GM19193 (cell line): Measurements from ENCODE around the gene ADAMTS13.
A peak's percentile ranks its signal among the peaks of the same experiment; 100 is the strongest.

Experiments
- POLR2A ChIP-seq: IDR thresholded peaks from 4 replicates; pipeline ENCODE4 v1.6.1; 2011; ENCODE audit not compliant: insufficient read depth, insufficient read length; ENCODE audit errors: extremely low read depth

Gene ADAMTS13

DNA sequence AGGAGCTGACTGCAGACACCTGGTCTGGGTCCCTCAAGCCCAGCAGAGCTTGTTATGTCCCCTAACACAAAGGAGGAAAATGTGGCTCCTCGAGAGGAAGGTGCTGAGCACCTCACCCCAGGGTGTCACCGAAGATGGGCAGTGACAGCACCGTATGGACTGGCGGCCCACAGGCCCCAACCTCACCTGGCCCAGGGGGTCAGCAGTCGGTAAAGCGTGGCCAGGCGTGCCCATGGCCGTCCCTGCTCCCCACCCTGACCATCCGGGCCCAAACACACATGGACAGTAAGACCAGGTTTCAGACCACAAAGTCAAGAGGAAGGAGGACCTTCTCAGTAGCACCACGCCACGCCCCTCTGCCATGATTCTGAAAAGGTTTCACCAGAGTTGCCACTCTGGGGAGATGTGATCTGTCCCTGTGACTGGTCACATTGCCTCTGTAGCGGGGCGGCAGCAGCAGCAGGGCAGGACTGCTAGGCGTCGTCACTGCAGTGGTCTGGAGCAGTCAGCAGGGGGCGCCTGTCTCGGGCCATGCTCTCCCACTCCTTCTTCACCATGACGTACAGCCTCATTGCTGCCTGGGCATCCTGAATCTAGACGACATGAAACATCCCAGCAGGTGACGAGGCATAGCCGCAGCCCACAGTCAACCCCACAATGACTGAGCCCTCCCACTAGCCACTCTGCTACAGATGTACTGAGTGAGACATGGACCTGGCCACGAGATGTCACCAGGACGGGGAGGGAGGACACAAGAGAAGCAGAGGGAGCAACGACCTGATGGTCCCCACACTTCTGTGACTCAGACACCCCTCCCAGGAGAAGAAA lies 15.5 kb upstream of the ADAMTS13 start:
- no peak for TF ChIP-seq POLR2A

DNA sequence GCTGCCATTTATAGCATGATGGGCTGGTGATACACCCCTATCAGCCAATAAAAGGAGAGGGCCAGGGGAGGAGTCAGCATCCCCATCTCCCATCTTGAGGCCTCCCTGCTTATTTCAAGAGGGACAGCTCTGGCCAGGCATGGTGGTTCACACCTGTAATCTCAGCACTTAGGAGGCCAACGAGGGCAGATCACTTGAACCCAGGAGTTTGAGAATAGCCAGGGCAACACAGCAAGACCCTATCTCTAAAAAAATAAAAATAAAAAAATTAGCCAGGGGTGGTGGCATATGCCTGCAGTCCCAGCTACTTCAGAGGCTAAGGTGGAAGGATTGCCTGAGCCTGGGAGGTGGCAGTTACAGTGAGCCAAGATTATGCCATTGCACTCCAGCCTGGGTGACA lies 14.1 kb upstream of the ADAMTS13 start:
- no peak for TF ChIP-seq POLR2A

DNA sequence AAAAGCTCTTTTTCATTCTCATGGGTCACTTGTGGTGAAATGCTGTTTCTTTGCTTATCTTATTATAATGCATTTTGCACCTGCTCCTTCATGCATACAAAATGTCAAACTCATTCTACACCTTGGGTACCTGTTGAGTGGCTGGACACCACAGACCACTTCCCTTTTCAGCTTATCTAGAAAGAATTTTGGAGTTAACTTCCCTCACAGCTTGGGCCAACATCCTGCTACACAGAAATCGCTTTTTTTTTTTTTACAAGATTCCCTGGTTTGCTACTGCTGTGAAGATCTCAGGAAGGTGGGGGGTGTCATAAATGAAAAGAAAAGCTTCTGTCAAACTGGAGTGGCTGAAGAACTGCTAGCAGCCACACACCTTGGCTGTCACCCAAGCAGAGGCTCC lies 7.0 kb upstream of the ADAMTS13 start:
- TF ChIP-seq POLR2A: no peak

DNA sequence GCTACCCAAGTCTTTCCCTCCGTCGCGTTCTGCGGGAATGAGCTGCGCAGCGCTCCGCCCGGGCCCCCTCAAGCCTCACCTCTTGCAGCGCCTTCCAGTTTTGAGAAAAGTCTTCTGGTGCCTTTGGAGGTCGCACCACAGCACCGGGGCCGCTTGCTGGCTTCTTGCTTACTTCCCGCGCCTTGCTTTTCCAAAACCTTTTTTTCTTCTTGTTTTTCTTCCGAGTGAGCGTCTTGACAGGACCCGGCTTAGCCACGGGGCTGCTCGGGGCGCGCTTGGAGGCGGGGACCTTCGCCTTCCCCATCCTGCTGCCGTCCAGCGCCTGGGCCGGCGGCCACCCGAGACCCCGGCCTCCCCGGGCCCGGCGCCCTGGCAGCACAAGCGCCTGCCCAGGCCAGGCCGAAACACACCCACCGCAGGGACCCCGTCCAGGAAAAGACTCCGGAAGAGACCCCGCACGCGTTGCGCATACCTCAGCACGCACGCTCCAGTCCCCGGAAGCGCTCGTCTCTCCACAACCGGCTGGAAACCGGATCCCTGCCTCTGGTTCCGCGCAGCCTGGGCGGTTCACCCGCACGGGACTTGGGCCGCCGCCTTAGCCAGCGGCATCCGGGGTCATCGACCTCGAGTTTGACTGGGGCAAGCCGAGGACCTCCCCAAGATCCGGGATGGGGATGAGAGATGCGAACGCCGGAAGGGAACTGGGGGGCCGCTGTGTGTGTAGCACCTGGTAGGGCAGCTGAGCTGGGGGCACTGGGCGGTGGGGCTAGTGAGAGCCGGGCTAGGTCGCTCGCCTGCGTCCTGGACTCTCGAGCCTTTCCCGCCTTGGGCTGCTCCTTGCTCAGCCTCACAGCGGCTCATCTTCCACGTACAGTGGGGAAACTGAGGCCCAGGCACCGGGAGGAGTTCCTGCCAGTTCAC lies 4.4 kb upstream of the ADAMTS13 start, which contains the start of gene REXO4:
Gene REXO4 (minus strand): TSS at position 470 of the 921 bp plus-strand sequence. CDS start 166 bp downstream, at position 304.
- TF ChIP-seq POLR2A: peak; percentile 73

DNA sequence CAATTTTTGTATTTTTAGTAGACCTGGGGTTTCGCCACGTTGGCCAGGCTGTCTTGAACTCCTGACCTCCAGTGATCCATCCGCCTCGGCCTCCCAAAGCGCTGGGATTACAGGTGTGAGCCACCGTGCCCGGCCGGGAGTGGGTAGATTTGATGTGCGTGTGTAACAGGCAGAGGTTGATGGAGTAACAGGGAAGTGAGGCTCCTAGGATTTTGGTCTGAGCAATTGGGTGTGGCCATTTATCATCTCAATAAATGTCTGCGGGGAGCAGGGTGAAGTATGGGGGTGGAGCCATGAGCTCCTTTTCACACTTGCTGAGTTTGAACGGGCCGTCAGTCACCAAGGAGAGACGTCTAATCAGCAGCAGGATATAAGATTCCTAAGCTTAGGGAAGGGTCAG lies 3.2 kb upstream of the ADAMTS13 start:
- no peak for TF ChIP-seq POLR2A

DNA sequence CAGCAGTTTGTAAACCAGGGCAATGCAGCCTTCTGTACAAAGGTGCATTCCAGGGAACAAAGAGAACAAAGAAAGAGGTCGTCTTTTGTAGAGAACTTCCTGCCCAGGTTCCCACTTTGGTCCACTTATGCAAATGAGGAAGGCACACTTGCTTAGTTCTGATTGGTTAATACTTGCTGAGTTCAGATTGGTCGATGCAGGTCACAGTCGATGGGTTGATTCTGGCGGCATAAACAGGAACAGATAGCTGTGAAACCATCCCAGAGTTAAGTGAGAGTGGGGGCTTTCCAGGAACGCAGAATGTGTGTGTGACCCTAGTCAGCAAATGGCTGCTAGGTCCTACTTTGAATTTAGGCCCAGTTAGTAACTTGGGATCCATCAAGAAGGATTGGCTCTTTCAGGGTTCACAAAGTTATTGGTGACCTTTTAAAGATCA lies 1.8 kb upstream of the ADAMTS13 start:
- no peak for TF ChIP-seq POLR2A

DNA sequence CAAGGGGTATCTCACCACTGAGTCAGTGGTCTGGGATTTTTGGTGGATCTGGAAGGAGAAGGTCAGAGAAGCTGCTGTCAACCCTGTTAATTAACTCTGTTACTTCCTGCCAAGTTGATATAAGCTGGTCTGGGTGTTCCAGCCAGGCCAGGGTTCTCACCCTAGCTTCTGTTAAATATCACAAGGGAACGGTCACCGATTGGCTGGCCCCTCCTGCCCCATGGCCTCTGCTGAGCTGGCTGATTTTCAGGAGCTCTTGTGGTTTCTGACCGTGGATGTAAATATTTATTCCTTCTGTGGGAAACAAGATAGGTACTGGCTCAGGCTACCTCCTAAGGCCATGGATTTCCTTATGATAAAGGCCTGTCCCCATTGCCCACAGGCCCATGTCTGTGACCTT lies 1.0 kb downstream of the ADAMTS13 start:
- TF ChIP-seq POLR2A: no peak

DNA sequence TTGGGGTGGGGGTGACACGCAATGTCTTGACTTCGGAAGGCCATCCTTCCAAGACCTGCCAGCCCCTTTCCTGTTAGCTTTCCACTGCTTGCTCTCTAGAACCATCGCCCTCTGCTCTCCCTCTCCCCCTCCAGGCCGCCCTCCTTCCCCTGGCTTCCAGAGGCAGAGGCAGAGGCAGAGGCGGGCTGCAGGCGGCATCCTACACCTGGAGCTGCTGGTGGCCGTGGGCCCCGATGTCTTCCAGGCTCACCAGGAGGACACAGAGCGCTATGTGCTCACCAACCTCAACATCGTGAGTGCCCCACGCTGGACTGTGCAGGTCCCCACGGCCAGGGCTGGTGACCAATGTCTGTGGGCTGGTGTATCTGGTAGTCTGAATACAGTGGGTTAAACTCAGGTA lies 2.0 kb downstream of the ADAMTS13 start:
- TF ChIP-seq POLR2A: no peak

DNA sequence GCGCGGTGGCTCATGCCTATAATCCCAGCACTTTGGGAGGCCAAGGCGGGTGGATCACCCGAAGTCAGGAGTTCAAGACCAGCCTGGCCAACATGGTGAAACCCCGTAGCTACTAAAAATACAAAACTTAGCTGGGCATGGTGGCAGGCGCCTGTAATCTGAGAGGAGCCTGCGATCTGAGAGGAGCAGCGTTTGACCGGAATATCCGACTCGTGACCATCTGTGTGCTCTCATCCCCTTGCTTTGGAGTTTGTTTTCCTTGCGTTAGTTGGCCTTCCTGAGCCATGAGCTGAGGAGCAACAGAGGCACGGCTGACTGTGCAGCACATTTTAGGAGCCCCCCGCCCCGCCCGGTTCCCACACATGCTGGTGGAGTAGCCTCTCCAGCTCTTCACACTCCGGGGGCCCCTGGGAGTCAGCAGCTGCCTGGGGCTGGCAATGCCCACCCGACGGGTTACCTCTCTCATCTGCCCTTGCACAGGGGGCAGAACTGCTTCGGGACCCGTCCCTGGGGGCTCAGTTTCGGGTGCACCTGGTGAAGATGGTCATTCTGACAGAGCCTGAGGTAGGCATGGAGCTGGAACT lies 3.0 kb downstream of the ADAMTS13 start:
- TF ChIP-seq POLR2A: no peak

DNA sequence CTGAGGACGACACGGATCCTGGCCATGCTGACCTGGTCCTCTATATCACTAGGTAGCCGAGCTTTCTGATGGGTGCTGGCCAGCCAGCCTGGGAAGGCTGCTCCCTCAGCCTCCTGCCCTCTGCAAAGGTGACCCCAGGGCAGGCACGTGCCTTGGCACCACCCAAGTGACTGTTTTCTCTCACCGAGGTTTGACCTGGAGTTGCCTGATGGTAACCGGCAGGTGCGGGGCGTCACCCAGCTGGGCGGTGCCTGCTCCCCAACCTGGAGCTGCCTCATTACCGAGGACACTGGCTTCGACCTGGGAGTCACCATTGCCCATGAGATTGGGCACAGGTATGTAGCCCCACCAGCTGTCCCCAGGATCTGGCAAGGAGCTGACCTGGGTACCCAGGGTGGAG lies 3.8 kb downstream of the ADAMTS13 start:
- TF ChIP-seq POLR2A: no peak

DNA sequence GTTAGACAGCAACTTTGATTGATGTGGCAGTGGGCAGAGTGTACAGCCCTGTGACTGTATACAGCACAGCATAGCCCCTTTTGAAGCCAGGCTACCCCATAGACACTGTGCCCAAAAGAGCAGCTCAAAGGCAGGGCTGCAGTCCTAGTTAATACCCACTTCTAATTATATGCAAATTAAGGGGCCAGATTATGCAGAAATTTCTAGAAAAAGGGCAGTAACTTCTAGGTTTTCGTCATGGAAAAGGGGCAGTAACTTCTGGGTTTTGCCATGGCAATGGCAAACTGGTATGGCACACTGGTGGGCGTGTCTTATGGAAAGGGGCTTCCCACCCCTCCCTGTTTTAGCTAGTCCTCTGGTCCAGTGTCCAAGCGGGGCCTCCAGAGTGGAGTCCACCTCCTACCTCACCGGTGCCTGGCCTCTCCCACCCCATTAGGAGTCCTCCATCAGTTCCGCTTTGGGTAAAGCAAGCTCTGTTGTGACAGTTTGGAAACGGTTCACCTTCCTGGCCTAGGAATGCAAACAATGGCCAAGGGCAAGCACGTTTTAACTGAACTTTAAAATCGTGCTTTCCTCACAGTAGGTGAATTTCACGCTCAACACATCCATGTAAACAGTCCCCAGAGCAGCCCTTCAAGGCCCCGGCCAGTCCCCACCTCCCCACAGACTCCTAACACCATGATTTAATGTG lies 5.6 kb downstream of the ADAMTS13 start:
- no peak for TF ChIP-seq POLR2A

DNA sequence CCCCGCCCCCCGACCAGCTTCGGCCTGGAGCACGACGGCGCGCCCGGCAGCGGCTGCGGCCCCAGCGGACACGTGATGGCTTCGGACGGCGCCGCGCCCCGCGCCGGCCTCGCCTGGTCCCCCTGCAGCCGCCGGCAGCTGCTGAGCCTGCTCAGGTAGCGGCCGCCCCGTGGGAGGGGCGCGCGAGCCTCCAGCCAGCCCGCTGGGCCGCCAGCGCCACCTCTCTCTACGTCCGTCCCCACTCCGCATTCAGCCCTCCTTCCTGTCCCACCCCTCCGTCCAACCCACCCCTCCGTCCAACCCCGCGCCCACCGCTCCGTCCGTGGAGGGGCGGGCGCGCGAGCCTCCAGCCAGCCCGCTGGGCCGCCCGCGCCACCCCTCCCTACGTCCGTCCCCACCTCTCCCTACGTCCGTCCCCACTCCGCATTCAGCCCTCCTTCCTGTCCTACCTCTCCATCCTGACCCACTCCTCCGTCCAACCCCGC lies 6.5 kb downstream of the ADAMTS13 start:
- TF ChIP-seq POLR2A: no peak

DNA sequence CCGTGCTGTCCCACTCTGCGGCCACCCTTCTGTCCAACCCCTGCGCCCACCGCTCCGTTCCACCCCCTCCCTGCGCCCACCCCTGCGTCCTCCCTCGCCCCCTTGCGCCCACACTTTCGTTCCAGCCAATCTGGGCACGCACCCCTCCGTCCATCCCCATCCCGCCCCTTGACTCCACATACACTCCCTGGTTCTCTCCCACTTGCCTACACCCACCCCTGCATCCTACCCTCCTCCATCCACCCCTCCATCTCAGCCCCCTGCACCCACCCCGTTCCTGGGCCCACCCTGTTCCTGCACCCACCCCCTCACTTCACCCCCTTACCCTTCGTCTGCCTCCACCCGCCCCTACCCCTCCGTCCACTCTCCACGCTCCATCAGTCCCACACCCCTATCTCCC lies 7.0 kb downstream of the ADAMTS13 start:
- no peak for TF ChIP-seq POLR2A

DNA sequence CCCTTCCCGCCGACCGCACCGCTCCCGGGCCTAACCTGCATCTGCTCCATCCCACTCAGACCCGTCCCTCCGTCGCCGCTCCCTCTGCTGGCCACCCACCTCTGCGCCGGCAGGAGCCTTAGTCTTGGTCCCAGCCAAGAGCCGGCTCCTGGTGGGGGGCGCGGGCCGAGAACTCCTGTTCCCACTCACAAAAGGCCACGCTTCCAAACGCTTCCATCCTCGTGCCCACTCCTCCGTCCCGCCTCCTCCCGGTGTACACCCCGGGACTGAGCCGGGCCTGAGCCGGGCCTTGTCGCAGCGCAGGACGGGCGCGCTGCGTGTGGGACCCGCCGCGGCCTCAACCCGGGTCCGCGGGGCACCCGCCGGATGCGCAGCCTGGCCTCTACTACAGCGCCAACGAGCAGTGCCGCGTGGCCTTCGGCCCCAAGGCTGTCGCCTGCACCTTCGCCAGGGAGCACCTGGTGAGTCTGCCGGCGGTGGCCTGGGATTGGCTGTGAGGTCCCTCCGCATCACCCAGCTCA lies 7.5 kb downstream of the ADAMTS13 start:
- TF ChIP-seq POLR2A: no peak
